HG02852 (cell line): Measurements from ENCODE around the gene P4HA2.
A peak's percentile ranks its signal among the peaks of the same experiment; 100 is the strongest.

ENCODE experiments used
- ATAC-seq: cut with Tn5 transposase; IDR thresholded peaks from one replicate; pipeline ENCODE4 v1.9.1; 2021; ENCODE audit warnings: mild to moderate bottlenecking, moderate library complexity; ENCODE audit not compliant: unreplicated experiment

P4HA2 gene

GRCh38 chr5:132204371-132205135 lies 23.1 kb downstream of the P4HA2 start:
- no peak for ATAC-seq

GRCh38 chr5:132203916-132204315 lies 23.7 kb downstream of the P4HA2 start:
- ATAC-seq = no peak

- no peak for ATAC-seq
Measured at GRCh38 chr5:132203464-132203818, 24.2 kb downstream of the P4HA2 start.

GRCh38 chr5:132202711-132203463 lies 24.8 kb downstream of the P4HA2 start:
- no peak for ATAC-seq

- no peak for ATAC-seq
Measured at GRCh38 chr5:132199116-132199680, 28.5 kb downstream of the P4HA2 start.

- no peak for ATAC-seq
Measured at GRCh38 chr5:132198571-132198970, 29.1 kb downstream of the P4HA2 start.

GRCh38 chr5:132195727-132196126 lies 31.9 kb downstream of the P4HA2 start:
- no peak for ATAC-seq

GRCh38 chr5:132193165-132193694 lies 34.4 kb downstream of the P4HA2 start:
- ATAC-seq = no peak

- ATAC-seq = peak; percentile 89
Measured at GRCh38 chr5:132190161-132190817, 37.4 kb downstream of the P4HA2 start.

GRCh38 chr5:132184588-132184987 lies 43.1 kb downstream of the P4HA2 start:
- ATAC-seq = no peak

- ATAC-seq = no peak
Measured at GRCh38 chr5:132183723-132184122, 43.9 kb downstream of the P4HA2 start.

GRCh38 chr5:132182359-132183040 lies 45.2 kb downstream of the P4HA2 start:
- ATAC-seq = no peak

- no peak for ATAC-seq
Measured at GRCh38 chr5:132181011-132181629, 46.5 kb downstream of the P4HA2 start.

GRCh38 chr5:132180134-132180745 lies 47.4 kb downstream of the P4HA2 start:
- ATAC-seq = no peak

- peak; percentile 58 for ATAC-seq
Measured at GRCh38 chr5:132179405-132179804, 48.2 kb downstream of the P4HA2 start.

- no peak for ATAC-seq
Measured at GRCh38 chr5:132177691-132178149, 49.9 kb downstream of the P4HA2 start.

GRCh38 chr5:132176987-132177386 lies 50.7 kb downstream of the P4HA2 start:
- ATAC-seq = peak; percentile 65

- peak; percentile 28 for ATAC-seq
Measured at GRCh38 chr5:132176521-132176945, 51.1 kb downstream of the P4HA2 start.

GRCh38 chr5:132162945-132163344 lies 64.7 kb downstream of the P4HA2 start:
- ATAC-seq = no peak
